22Rv1 (cell line): ENCODE results near the gene ZNF627.

Source experiments
- ZFX ChIP-seq: fragments of 450-650 bp; IDR thresholded peaks from 2 replicates; pipeline ENCODE4 v1.6.1; 2017; ENCODE audit warnings: antibody characterized with exemption, borderline replicate concordance
- TF ChIP-seq, protein P1 (sequence below): fragments of 450-650 bp; IDR thresholded peaks from 2 replicates; pipeline ENCODE4 v1.5.1; 2017; ENCODE audit warnings: mild to moderate bottlenecking

DNA sequence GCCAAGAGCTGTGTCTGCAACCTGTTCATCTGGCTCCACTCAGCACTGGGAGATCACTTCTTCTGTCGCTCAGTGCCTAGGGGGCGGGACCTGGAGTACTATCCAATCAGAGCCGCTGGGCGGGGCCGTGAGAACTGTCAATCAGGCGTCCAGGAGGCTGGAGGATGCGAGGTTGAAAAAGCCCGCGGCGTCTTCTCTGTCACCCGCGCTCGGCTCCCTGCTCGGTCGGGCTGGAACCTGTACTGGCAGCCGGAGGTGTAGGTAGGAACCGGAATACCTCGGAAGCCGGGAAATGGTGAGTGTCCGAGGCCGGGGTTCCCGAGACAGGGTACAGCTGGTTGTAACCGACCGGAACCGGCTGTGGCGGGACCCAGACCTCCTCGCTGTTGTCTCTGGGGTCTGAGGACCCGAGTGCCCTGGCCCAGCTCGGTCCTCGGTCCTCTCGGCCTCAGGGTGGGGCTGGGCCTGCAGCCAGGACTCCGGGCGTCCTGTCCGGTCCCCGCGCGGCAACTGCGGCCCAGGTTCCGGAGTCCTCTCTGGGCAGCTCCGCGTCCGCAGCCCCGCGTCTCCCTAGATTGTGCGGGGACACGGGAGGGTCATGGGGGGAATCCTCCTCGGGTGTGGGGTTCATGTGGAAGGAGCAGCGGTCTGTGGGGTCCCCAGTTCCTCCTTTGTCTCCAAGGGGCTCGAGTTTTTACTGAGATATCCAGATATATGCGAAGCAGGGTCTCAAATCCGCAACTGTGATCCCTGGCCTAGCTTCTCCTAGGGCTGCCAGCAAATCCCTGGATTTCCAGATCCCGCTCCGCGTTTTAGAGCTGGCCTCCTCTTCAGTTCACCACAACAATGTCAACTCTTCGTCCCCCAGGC lies 42.6 kb downstream of the ZNF627 start:
- TF ChIP-seq, protein P1, sequence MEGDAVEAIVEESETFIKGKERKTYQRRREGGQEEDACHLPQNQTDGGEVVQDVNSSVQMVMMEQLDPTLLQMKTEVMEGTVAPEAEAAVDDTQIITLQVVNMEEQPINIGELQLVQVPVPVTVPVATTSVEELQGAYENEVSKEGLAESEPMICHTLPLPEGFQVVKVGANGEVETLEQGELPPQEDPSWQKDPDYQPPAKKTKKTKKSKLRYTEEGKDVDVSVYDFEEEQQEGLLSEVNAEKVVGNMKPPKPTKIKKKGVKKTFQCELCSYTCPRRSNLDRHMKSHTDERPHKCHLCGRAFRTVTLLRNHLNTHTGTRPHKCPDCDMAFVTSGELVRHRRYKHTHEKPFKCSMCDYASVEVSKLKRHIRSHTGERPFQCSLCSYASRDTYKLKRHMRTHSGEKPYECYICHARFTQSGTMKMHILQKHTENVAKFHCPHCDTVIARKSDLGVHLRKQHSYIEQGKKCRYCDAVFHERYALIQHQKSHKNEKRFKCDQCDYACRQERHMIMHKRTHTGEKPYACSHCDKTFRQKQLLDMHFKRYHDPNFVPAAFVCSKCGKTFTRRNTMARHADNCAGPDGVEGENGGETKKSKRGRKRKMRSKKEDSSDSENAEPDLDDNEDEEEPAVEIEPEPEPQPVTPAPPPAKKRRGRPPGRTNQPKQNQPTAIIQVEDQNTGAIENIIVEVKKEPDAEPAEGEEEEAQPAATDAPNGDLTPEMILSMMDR: no peak
- no peak for TF ChIP-seq ZFX
